ENCODE measurements around the gene TIMM13.
A peak's percentile ranks its signal among the peaks of the same experiment; 100 is the strongest.
"Not testable (repeated sequence)": the region's sequence is repeated elsewhere in the genome, so short reads cannot be mapped to it uniquely, and the experiment has no call there.

TIMM13 gene

GRCh38 chr19:2429917-2430535, 2.6 kb upstream of the TIMM13 start:
- DNase-seq = no peak

GRCh38 chr19:2428756-2429711, 1.6 kb upstream of the TIMM13 start:
- no peak for DNase-seq

GRCh38 chr19:2428321-2428690, 920 bp upstream of the TIMM13 start:
- DNase-seq = peak; percentile 20

GRCh38 chr19:2426611-2427428, 566 bp downstream of the TIMM13 start:
- DNase-seq = no peak

GRCh38 chr19:2425622-2426581, 1.5 kb downstream of the TIMM13 start:
- DNase-seq = no peak

GRCh38 chr19:2424686-2425621, 2.4 kb downstream of the TIMM13 start:
- no peak for DNase-seq

- no peak for DNase-seq
Observed at GRCh38 chr19:2423915-2424685, 3.3 kb downstream of the TIMM13 start.

- no peak for DNase-seq
Observed at GRCh38 chr19:2423071-2423914, 4.1 kb downstream of the TIMM13 start.

GRCh38 chr19:2421581-2422306, 5.6 kb downstream of the TIMM13 start:
- no peak for DNase-seq

GRCh38 chr19:2420490-2420889, 6.9 kb downstream of the TIMM13 start:
- no peak for DNase-seq

GRCh38 chr19:2419754-2420153, 7.6 kb downstream of the TIMM13 start:
- no peak for DNase-seq

- DNase-seq = no peak
Observed at GRCh38 chr19:2417881-2418406, 9.4 kb downstream of the TIMM13 start.

- DNase-seq = not testable (repeated sequence)
Observed at GRCh38 chr19:2417436-2417835, 9.9 kb downstream of the TIMM13 start.

GRCh38 chr19:2416321-2417097, 10.9 kb downstream of the TIMM13 start:
- no peak for DNase-seq

GRCh38 chr19:2415973-2416319, 11.4 kb downstream of the TIMM13 start:
- DNase-seq = no peak

- DNase-seq = no peak
Observed at GRCh38 chr19:2415281-2415972, 12.0 kb downstream of the TIMM13 start.

GRCh38 chr19:2413629-2414028, 13.8 kb downstream of the TIMM13 start:
- no peak for DNase-seq
